Left renal pelvis (tissue), 4 donors: ENCODE data around the gene FHDC1. TPM values are rescaled to one million over a fixed set of nuclear protein-coding genes. Genes with fewer than 3 reads are reported as not detected.

Experiments
- DNase-seq, 4 donors: peaks; one replicate each; pipeline ENCODE4 v3.0.0-alpha.2; 2013; ENCODE audit warnings: low read depth in 4 of 4, low spot score in 3 of 4
- polyA plus RNA-seq, 4 donors: library from polyadenylated mRNA; unstranded; fragments of 120-200 nt; gene quantifications; one replicate each; pipeline ENCODE4 v1.2.1, GENCODE V29; 2013; ENCODE audit not compliant: insufficient read length in 4 of 4

Gene FHDC1
- polyA plus RNA-seq, 4 donors: 4.2 to 8.1 (median 4.9) TPM

DNA sequence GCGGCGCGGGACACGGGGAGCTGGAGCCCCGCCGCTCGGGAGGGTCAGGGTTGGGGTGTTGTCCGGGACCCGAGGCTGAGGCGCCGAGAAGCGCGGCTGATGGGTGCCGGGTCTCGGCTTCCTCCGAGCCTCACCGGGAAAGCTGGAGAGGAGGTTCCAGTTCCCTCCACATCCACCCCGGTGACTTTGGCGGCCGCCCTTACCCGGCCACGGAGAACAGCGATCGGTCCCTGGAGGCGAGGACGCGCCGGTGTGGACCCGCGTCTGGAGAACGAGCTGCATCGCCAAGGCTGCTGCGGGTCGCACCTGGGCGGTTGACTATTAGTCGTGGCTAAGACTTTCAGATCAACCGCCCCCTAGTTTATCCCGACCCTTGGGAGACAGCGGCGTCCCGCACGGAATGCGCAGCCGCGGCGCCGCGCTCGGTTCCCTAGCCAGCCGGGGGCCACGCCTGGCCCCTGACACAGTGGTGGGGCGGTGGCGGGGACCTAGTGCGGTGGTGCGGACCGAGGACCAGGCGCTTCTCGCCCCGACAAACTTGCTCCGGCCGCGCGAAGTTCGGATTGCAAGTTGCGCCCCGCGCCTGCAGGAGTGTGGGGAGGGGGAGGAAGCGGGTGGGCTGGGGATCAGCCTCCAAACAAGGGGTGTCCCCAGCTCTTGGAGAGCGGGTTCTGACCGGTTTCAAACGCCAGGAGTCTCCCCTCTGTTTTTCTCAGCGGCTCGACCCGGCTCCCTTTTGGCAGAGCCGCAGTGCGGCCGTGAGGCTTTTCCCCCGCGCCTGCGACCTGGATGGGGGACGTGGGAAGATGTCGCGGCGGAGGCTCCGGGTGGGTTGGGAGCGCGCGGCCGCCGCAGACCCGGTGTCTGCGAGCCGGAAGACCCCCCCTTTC is 568 bp downstream of the FHDC1 start:
- no peak for DNase-seq

DNA sequence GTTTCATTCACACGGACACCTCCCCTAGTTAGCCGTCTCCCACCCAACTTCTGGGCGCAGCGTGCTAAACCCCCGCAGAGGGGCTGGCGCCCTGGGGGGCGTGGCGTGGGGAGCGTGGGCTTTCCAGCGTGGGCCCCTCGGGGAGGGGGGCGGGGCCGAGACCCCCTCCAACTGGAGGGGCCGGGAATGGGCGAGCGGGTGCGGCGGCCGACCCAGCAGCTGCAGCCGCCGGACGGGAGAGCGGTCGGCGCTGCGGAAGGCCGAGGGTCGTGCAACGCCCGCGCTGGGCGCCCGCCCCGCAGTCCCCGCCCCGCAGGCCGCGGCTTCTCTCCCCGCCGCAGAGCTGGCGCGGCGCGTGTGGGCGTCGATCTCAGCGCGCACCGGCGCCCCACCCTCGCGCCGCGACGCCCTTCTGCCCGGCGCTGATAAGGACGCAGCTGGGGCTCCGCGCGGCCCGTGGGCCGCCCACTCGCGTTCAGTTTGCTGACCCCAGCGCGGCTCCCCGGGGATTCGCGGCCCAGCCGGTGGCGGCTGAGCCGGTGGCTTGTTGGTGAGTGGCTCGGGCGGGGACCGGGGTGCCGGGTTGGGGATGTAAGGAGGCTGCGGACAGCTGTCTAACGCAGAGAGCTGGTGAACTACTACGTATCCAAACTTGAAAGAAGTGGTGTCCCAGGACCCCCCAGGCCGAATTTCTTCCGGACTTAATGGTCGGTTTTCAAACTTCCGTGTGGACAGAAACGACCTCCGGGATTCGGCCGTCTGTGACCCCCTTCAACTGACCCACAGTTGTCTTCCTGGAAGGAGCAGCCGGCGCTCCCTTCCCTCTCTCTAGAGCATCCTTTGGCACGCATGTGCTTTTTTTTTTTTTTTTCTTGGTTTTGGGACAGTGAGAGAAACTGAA is 1.5 kb downstream of the FHDC1 start:
- DNase-seq: no peak

DNA sequence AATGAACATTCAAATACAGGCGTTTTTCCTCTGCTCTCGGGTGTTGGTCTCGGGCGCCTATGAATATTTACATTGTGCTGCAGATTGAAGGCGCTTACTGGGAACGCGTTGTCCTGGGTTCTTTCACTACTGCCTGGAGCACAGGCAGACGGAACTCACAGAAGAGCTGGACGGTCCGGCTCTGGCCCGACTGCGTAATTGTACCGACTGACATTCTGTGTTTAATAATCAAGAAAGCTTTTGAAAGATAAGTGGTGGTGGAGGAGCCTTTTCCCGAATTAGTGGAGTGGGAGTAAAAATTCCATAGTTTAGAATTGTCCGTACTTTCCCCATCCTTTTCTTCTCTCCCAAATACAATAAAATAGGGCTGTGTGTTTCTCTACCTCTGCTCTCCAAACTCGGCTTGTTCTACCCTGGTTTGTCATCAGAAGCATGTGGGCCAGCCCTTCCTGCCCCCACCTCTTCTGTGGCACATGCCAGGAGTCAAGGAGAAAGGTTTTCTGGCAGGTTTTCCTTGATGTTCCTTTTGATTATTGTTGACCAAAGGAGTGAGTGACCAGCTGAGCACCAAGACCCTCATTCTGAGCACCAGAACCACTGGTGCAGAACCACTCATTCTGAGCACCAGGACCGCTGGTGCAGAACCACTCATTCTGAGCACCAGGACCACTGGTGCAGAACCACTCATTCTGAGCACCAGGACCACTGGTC is 2.3 kb downstream of the FHDC1 start:
- DNase-seq: no peak

DNA sequence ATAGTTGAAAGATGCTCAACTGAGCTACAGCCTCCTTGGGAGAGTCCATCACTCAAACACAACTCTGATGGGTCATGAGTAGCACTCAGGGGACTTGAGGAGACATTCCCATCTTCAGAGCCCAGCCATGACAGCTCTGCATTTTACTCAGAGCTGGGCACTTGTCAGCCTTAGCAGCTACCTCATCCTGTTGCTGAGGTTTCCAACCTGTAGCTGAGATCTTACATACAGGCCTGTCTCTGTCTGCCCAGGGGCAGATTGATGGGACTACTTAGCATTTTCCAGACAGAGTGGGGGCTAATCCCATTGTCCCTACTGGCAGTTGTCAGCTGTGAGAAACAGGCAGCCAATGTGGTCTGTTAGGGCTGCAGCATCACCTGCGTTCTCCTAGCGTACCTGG is 3.5 kb downstream of the FHDC1 start:
- no peak for DNase-seq

DNA sequence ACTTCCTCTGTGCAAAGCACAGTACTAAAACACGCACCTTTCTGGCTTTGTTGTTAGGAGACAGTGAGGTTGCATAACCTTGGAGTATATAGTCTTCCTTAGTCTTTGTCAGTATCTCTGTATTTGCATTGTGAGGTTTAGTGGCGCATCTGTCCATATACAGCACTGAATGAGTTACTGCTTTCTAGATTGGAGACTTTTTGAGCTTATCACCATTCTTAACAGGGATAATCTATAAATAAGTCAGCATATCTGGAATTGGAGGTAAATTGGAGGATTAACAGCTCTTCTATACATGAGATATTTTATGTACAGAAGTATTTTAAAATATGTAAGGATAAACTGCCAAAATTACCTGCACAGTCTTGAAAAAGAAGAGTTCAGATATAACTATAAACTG is 4.3 kb downstream of the FHDC1 start:
- no peak for DNase-seq

DNA sequence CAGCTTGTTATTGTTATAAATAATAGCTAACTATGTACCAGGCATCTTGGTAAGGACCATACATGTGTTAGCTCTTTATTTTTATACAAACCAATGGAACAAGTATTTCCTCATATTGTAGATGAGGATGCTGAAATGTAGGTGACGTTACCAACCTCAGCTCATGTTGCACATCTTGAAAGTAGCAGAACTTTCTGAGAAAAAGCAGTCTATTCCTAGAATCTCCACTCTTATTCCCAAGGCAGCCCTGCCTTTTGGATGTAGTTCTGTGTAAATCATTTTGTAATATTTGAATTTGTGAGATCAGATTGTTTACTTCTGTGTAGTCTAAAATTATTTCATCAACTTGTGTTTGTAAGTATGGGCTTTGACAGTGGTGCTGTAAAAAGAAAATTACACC is 5.3 kb downstream of the FHDC1 start:
- no peak for DNase-seq

DNA sequence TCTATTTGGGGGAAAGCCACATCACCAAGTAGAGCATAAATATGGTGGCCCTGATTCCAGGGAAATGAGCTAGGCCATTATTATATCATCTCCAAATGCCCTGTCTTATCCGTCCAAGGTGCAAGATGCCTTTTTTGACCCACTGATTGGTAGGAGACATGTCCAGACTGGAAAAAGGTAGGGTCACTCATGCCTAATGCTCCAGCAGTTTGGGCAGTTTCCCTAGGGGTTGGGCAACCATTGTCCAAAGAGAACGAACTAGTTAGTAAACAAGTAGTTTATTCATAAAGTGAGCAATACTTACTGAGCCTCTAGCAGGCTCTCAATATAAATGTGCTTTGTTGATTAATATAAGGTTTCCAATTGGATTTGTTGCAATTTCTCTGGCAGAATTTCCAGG is 6.2 kb downstream of the FHDC1 start:
- DNase-seq: no peak

DNA sequence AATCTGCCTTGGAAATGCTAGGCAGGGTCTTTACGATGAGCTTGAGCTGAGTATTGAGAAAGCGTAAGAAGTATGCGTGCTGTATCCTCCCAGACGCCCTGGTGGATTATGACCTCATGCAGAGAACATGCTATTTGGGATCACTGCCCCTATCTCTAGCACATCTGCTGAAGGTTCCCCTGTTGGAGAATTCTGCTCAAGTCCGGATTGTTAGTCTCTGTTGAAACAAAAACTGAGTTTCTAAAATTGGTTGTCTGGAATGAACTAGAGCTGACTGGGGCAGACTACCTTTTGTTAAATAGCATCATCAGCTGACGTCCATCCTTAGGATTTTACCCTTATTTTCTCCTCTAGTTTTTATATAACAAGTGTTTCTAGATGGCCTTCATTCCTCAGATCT is 7.5 kb downstream of the FHDC1 start:
- DNase-seq: no peak

DNA sequence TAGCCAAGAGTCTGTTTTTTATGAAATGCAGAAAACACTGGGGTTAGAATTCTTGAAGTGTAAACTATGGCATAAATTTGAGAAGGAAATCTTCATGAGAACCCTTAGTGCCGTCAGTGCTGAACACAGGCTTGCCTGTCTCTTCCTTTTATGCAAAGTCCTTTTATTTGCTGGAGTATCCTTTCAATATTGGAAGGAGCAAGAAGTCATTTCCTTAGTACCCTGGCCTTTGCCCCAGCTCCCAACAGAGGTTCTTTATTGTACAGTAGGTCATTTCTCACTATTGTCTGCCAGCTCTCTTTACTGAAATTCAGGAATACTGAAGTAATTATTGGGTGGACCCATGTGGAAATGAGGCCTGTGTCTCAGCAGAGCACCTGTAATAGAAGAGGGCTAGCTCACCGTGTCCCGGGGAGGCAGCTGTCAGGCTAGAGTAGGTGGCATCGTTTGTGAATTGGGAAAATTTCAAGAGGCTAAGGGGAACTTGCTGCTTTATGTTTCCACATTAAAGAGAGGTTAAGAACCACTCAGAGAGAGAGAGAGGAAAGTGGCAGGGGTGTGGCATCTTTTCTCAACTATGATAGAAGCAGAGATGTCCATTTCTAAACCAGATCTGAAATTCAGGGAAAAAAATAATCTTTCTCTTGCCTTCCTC is 8.7 kb downstream of the FHDC1 start:
- DNase-seq: no peak

DNA sequence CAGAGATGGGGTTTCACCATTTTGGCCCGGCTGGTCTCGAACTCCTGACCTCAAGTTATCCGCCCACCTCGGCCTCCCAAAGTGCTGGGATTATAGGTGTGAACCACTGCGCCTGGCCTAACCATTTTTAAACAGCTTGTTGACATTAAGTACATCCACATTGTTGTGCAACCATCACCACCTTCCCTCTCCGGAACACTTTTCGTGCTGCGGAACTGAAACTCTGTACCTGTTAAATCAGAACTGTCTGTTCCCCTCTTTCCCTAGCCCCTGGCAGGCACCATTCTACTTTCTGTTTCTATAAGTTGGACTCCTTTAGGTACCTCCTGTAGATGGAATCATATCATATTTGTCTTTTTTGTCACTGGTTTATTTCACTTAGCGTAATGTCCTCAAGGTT is 9.5 kb downstream of the FHDC1 start:
- DNase-seq: no peak

DNA sequence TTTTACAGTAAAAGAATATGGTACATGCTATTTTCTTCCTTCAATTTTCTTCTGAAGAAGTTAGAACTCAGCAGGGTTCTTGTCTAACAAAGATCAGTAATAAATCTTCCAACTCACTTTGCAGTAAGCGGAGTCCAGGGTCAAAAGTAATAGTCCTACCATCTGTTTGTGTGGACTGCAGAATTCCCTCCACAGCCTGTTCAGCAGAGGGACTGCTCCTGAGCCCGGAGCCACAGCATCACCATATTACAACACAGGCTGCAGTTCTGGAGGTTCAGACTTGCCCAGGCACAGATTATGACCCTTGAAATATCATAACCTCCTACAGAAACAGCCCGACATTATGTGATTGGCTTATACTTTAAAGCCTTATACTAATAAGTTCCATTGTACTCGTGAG is 10.3 kb downstream of the FHDC1 start:
- no peak for DNase-seq

DNA sequence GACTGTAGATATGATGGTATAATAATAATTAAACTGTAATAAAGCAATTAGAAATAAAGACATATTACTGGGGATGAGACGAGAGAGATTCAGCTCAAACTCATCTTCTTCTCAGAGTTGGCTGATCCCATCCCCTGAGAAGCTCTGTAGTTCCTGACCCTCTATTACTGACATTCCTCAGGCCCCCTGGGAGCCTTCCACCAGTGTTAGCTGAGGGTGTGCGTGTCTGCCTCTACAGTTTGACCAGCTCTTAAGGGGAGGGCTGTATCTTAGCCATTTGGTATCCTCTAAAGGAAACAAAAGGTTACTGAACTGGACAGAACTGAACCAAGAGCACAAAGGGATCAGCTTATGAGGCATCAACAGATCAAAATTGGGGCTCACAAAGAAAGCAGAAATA is 11.2 kb downstream of the FHDC1 start:
- DNase-seq: no peak

DNA sequence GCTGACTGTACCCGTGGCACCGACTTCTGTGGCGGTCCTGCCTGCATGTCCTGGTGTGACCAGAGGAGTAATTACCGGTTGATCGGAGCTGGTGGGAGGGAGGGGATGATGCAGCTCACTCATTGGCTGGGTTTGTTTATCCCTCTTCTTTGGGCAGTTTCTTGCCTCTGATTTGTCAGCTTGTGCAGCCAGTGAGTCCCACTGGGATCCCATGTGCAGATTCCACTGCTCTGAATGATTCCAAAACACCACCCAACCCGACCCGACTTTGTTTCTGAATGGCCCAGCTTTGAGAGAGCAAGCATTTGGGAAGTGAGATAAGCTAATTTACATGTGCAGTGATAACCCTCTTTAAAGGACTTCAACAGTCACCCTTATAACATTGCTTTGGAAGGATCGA is 13.8 kb downstream of the FHDC1 start:
- DNase-seq: no peak

DNA sequence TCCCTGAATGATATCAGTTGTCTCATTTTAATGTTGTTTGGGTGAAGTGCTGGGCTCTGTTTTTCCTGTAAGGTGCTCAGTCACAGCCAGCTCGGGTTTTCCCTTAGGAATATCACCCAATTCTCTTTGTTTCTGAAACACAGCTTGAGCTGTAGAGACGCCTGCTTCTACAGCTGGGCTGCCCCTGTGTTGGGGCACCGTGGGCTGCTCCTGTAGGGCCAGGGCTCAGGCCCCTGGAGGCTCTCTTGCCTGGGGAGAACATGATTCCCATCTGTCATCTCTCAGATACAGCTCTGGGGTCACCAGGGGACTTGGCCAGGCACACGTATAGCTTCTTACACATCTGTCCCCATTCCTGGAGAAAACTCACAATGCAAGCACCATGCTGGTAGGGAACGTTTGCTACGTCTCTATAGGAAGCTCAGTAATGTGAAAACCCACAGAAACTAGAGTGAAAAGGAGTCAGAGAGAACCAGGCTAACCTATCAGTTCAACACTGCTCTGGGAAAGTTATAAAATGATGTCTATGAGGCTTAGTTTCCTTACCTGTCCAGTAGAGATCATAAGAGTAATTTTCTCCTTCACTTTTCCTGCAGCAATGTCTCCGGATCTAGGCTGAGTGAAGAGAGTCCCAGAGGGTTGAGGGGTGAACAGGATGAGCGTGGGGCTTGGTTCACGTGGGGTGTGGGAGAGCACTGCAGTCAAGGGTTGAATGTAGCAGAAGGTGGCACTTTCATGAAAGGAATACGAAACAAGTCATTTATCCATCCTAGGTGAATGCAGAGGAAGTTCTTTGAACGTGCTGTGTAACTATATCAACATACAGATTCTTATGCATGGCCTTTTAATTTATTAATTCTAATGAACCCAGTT is 14.5 kb downstream of the FHDC1 start:
- DNase-seq: no peak

DNA sequence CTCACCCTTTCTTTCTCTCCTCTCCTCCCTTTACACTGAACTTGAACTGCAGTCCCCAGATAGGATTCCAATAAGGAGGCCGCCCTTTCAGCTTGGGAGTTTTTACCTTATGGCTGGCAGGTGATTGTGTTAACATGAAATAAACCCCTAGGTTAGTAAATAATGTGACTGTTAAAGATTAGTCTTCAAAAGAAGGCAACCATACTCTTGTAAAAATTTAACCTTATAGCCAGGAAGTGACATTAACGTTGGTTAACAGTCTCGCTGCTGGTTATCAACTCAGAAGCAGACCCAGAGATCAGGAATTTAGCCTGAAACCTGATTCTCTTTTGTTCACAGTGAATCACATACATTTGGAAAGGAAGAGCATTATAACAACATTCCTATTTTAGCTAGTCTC is 15.2 kb downstream of the FHDC1 start:
- DNase-seq: no peak

DNA sequence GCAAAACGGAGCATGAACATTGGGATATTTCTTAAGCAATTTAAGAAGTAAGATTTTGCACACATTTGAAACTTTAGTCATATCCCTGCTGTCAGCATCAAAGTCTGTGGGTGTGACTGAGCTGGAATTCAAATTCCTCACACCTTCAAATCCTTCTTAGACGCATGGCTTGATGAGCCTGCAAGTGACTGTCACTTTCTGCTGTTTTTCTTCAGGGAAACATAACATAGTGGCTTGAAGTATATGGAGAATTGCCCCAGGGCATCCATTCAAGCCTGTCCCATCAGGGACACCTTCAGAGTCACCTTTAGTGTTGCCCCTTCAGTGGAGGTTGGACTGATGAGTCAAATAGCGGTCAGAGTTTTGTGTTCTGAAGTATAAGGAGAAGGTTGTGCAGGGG is 17.4 kb downstream of the FHDC1 start:
- no peak for DNase-seq

DNA sequence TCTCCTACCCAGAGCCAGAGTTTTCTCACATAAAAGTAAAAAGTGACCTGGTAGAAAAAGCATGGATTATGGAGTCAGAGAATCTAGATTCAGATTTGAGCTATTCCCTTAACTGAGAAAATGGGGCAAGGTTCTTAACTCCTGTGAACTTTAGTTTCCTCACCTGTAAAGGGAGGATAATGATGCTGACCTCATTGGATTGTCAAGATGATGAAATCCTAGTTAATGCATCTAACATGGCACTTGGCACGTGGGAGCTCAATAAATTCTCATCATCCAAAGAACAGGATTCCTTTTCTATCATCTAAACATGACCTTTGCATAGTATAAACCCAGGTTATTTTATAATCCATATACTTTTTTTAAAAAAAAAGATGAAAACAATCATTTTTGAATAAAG is 18.6 kb downstream of the FHDC1 start:
- DNase-seq: no peak

DNA sequence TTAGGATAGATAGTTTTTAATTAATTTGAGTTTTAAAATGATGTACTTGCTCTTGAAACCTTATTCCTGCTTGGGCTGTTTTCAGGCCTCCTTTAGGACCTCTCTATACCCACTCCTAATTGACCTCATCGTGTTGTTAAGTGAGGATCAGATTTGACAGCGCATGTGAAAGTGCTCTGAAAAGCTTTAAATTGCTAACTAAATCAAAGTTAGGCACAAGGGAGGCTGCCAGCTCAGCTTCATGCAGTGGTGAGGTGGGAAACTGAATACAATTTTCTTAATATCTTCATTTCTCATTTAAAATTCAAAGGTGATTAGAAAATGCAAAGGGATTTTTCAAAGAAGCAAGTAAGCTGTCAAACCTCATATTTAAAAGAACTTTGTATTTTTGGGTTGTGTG is 20.0 kb downstream of the FHDC1 start:
- no peak for DNase-seq

DNA sequence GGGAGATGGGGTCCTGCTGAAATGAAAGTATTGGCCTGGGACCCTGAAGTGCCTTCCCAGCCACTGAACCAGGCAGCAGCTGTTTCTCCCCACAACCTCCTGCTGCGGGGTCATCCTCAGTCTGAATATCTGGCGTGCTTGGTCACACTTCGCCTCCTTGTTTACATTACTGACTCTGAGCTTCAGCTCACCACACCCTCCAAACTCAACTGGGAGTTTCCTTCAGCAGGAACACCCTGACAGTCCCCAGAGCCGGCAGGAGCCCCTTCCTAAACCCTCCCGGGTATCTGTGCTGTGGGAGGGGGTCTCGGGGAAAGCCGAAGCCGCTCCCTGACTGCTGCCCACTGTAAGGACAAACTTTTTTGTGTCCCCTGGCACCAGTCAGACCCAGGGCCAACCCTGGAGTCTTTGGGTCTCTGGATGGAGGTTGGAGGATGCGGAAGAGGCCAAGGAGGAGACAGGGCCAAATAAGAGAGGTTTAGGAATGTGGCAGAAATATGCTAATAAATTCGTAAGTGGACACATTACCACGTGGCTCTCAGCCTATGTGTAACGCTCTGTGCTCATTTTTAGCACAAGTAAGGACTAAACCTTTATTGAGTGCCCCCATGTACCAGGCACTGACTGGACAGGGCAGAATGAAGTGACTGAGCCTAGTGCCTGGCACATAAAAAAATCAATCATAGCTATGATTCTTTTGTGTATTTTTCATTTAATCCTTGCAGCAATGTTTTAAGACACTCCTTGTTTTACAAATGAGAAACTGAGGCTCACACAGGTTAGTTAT is 20.7 kb downstream of the FHDC1 start:
- no peak for DNase-seq
